ENCODE results near the gene ETS1. TPM values are rescaled to one million over a fixed set of nuclear protein-coding genes. Genes with fewer than 3 reads are reported as not detected.
A peak's percentile ranks its signal among the peaks of the same experiment; 100 is the strongest.

Gene ETS1
- total and polyA plus RNA-seq, 8 donors, result 70.2 to 139 (median 128) TPM

DNA sequence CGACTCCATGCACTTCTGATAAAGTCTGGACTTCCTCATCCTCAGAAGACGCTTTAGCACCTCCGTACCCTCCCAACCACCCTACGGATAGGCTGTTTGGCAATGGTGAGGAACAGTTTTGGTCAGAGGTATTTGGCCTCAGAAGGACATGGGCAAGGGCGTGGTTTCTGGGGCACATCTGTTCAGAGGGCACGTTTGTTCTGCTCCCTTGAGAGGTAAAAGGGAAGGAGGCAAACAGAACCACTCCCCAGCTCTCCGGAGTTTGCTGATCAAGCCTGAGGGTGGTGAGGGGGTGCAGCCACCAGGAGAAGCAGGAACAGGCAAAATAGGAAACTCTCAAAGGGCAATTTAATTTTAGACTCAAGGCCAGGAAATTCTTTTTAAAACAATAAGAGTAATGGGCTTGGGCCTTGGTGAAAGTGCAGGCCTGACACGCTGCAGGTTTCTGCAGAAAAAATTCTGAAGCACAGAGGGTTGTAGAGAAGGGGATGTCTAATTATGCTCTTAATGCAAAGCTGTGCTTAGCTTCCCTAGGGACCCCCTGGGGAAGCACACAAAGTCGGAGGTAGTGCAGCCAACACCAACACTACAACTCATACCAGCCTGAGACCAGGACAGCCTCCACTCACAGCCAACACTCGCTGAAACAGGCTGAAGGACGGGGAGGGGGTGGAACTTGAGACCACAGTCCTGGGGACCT is 23.3 kb downstream of the ETS1 start:
- Histone ChIP-seq H3K4me1 (peaks cover 0 to 57% of the 10 kb centered on the region in 2 donors), H3K4me3 (no peak overlapping the region), H3K9me3 (no peaks in the 10 kb centered on the region), H3K27me3 (no peaks in the 10 kb centered on the region), H3K27ac (peak overlapping the region in 1 of 2 donors; percentile 68), H3K36me3 (no peaks in the 10 kb centered on the region)
- TF ChIP-seq, protein P1, sequence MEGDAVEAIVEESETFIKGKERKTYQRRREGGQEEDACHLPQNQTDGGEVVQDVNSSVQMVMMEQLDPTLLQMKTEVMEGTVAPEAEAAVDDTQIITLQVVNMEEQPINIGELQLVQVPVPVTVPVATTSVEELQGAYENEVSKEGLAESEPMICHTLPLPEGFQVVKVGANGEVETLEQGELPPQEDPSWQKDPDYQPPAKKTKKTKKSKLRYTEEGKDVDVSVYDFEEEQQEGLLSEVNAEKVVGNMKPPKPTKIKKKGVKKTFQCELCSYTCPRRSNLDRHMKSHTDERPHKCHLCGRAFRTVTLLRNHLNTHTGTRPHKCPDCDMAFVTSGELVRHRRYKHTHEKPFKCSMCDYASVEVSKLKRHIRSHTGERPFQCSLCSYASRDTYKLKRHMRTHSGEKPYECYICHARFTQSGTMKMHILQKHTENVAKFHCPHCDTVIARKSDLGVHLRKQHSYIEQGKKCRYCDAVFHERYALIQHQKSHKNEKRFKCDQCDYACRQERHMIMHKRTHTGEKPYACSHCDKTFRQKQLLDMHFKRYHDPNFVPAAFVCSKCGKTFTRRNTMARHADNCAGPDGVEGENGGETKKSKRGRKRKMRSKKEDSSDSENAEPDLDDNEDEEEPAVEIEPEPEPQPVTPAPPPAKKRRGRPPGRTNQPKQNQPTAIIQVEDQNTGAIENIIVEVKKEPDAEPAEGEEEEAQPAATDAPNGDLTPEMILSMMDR (IDR thresholded peaks at IDR 0.05), result no peak
- no peak for DNase-seq
- no peak for ATAC-seq
- intact Hi-C loops (cut with DNase I), result no loop called here

GRCh38 chr11:128563308-128563707 is 24.1 kb downstream of the ETS1 start:
- Histone ChIP-seq H3K4me1 (peaks cover 0 to 55% of the 10 kb centered on the region in 2 donors), H3K27ac (peak overlapping the region in 1 of 2 donors; percentile 68), H3K9me3 (no peaks in the 10 kb centered on the region), H3K36me3 (no peaks in the 10 kb centered on the region), H3K27me3 (no peaks in the 10 kb centered on the region), H3K4me3 (no peak overlapping the region)
- intact Hi-C loops (cut with DNase I), result no loop called here
- TF ChIP-seq, protein P1 (IDR thresholded peaks at IDR 0.05), result no peak
- no peak for DNase-seq
- no peak for ATAC-seq

- no peak overlapping the region for H3K27ac ChIP-seq
- TF ChIP-seq, protein P1 (IDR thresholded peaks at IDR 0.05), result no peak
- no peak overlapping the region for H3K4me3 ChIP-seq
- no peak for ATAC-seq
- intact Hi-C loops (cut with DNase I), result no loop called here
- no peaks in the 10 kb centered on the region for H3K36me3 ChIP-seq
- no peaks in the 10 kb centered on the region for H3K9me3 ChIP-seq
- H3K4me1 ChIP-seq, result peaks cover 0 to 22% of the 10 kb centered on the region in 2 donors
- H3K27me3 ChIP-seq, result no peaks in the 10 kb centered on the region
- DNase-seq, result no peak
Observed at GRCh38 chr11:128559496-128560103, 27.8 kb downstream of the ETS1 start.

GRCh38 chr11:128555606-128556005 is 31.8 kb downstream of the ETS1 start:
- no peak for ATAC-seq
- Histone ChIP-seq H3K36me3 (no peaks in the 10 kb centered on the region), H3K4me1 (peaks cover 4 to 38% of the 10 kb centered on the region in 2 donors), H3K27me3 (no peaks in the 10 kb centered on the region), H3K27ac (no peak overlapping the region), H3K4me3 (no peak overlapping the region), H3K9me3 (no peaks in the 10 kb centered on the region)
- intact Hi-C loops (cut with DNase I), result no loop called here
- TF ChIP-seq, protein P1 (IDR thresholded peaks at IDR 0.05), result no peak
- DNase-seq, result no peak

DNA sequence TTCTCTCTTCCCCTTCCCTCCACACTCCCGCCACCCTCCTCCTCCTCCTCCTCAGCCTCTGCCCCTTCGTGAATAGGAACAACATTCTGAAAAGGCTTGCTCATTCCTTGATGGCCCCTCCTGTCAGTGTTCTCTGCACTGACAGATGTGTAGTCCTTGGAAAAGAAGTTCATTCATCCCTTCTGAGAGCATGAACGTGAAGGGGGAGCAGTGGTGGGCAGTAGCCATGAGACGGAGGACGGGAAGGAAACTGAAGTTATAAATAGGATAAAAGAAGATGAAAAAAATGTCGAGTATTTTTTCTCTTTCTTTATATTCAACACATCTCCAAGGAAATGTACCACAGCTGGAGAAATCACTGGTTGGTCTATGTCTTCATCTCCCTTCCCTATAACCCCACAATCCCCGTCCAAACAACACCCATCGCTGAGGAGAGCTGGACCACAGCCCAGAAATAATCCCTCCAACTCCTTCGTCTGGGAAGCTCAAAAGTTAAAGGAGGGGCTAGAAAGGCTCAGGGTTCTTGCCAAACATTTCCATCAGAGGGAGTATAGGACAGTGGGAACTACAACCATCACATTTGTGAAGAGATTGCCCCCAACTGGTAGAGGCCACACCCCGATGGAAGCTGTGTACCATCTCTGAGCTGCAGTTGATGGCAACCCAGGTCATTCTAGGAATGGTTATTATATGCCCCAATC is 33.5 kb downstream of the ETS1 start:
- peak; percentile 21 for ATAC-seq
- peak in 2 of 4 donors; percentile 88 to 95 for DNase-seq

More for the DNA sequence above, 33.5 kb downstream of the ETS1 start:
- intact Hi-C loops (cut with DNase I), result no loop called here
- H3K27me3 ChIP-seq, result no peaks in the 10 kb centered on the region
- peak overlapping the region; percentile 5 to 68 for H3K27ac ChIP-seq
- H3K4me1 ChIP-seq, result peaks cover 10 to 49% of the 10 kb centered on the region in 2 donors
- no peaks in the 10 kb centered on the region for H3K9me3 ChIP-seq
- no peak overlapping the region for H3K4me3 ChIP-seq
- H3K36me3 ChIP-seq, result no peaks in the 10 kb centered on the region
- TF ChIP-seq, protein P1 (IDR thresholded peaks at IDR 0.05), result peak in 1 of 2 donors; percentile 18
